ENCODE results near the gene CEP83. TPM values are rescaled to one million over a fixed set of nuclear protein-coding genes. Genes with fewer than 3 reads are reported as not detected.

Gene CEP83
- 10 to 100 TPM; 12.3 to 23.5 (median 18.4) TPM for total RNA-seq

- TF ChIP-seq CTCF (IDR thresholded peaks at IDR 0.05; ENCODE audit: low read depth) = no peak
These were observed at the start of gene CEP83 for GRCh38 chr12:94459728-94460615. TSS of gene CEP83 (minus strand) at chr12:94459867. CDS start at chr12:94412490, 47,377 bp downstream.

- no peak for TF ChIP-seq CTCF (IDR thresholded peaks at IDR 0.05; ENCODE audit: low read depth)
These were observed 49.6 kb upstream of the CEP83 start for GRCh38 chr12:94509317-94509716.

GRCh38 chr12:94507455-94507854 lies 47.8 kb upstream of the CEP83 start:
- no peak for TF ChIP-seq CTCF (IDR thresholded peaks at IDR 0.05; ENCODE audit: low read depth)

- no peak for TF ChIP-seq CTCF (IDR thresholded peaks at IDR 0.05; ENCODE audit: low read depth)
These were observed 44.7 kb upstream of the CEP83 start for GRCh38 chr12:94504386-94504785.

GRCh38 chr12:94503619-94504018 lies 44.0 kb upstream of the CEP83 start:
- TF ChIP-seq CTCF (IDR thresholded peaks at IDR 0.05; ENCODE audit: low read depth) = no peak

GRCh38 chr12:94500831-94501567 lies 41.3 kb upstream of the CEP83 start:
- TF ChIP-seq CTCF (IDR thresholded peaks at IDR 0.05; ENCODE audit: low read depth) = no peak

GRCh38 chr12:94498698-94499097 lies 39.0 kb upstream of the CEP83 start:
- TF ChIP-seq CTCF (IDR thresholded peaks at IDR 0.05; ENCODE audit: low read depth) = no peak
